Activated CD8-positive, alpha-beta T cell treated with anti-CD3 and anti-CD28 coated beads, Interleukin-2, amount 10 ng/mL, durations not matched to agents 7 days and 5 days (primary cell): ENCODE results near the gene ESYT2. TPM values are rescaled to one million over a fixed set of nuclear protein-coding genes. Genes with fewer than 3 reads are reported as not detected.
"Not testable (repeated sequence)": the region's sequence is repeated elsewhere in the genome, so short reads cannot be mapped to it uniquely, and the experiment has no call there.

ENCODE experiments used
- ATAC-seq: fragments of 150-1000 bp; cut with Tn5 transposase; one replicate; pipeline ENCODE4 v1.10.0; 2021; ENCODE audit warnings: moderate library complexity
- CTCF ChIA-PET: fragments of 350-600 bp; sonication (Branson Sonifier 250); formaldehyde crosslinking; loops from one replicate; lab custom pipeline; 2021; ENCODE audit warnings: antibody characterized with exemption; lab: Charles Lee
- POLR2A ChIA-PET: fragments of 350-600 bp; sonication (Branson Sonifier 250); formaldehyde crosslinking; loops from one replicate; lab custom pipeline; 2021; ENCODE audit warnings: antibody characterized with exemption; lab: Charles Lee
- DNase-seq: peaks from one replicate; pipeline ENCODE4 v3.0.0-alpha.2; 2020
- H3K27ac Mint-ChIP-seq: one replicate; pipeline ENCODE4 v1.8.0; 2021; ENCODE audit warnings: mild to moderate bottlenecking, mixed read lengths
- H3K27me3 Mint-ChIP-seq: one replicate; pipeline ENCODE4 v1.8.0; 2021; ENCODE audit warnings: low read depth, mixed read lengths
- H3K36me3 Mint-ChIP-seq: one replicate; pipeline ENCODE4 v1.8.0; 2021; ENCODE audit warnings: low read depth, mixed read lengths
- H3K4me1 Mint-ChIP-seq: one replicate; pipeline ENCODE4 v1.8.0; 2021; ENCODE audit warnings: low read depth, mixed read lengths
- H3K4me3 Mint-ChIP-seq: one replicate; pipeline ENCODE4 v1.8.0; 2021; ENCODE audit warnings: mild to moderate bottlenecking, mixed read lengths
- H3K9me3 Mint-ChIP-seq: one replicate; pipeline ENCODE4 v1.8.0; 2022; ENCODE audit warnings: mixed read lengths; ENCODE audit not compliant: insufficient read depth
- total RNA-seq, 2 experiments: library from RNA; stranded (reverse); gene quantifications; one replicate each; pipeline ENCODE4 v1.2.3, GENCODE V29; 2021

ESYT2 gene
- total RNA-seq, 2 experiments from 2014 or later: 85.0 to 85.9 TPM

- no peak for DNase-seq
- ChIA-PET POLR2A (interaction anchor here (1.1 kb wide), 1 partner anchor 10 kb away, joined by 4 read pairs; no protein-coding TSS in a partner anchor), CTCF (no interaction called here)
- peaks cover 5% of the 10 kb centered on the region for H3K36me3 Mint-ChIP-seq
- peaks cover 26% of the 10 kb centered on the region for H3K27me3 Mint-ChIP-seq
- no peak overlapping the region for H3K27ac Mint-ChIP-seq
- H3K4me3 Mint-ChIP-seq: no peak overlapping the region
- no peaks in the 10 kb centered on the region for H3K9me3 Mint-ChIP-seq
- ATAC-seq: no peak
- peaks cover 10% of the 10 kb centered on the region for H3K4me1 Mint-ChIP-seq
Measured at GRCh38 chr7:158716802-158717201, 112.5 kb downstream of the ESYT2 start.

DNA sequence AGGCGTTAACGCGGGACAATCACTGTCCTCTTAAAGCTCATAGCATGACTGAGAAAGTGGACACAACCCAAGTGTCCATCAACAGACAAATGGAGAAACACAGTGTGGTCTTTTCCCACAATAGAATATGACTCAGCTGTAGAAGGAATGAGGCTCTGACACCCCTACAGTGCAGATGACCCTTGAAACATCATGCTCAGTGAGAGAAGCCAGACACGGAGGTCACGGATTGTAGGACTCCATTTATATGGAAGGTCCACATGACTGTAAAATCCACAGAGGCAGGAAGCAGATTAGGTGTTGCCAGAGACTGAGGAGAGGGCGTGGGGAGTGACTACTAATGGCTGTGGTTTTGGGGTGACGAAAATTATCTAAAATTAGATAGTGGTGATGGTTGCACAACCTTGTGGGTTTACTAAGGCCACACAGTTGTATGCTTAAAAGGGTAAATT lies 118.6 kb downstream of the ESYT2 start:
- DNase-seq (peak; percentile 54), ATAC-seq (peak; percentile 51)
- H3K4me1 Mint-ChIP-seq: peaks cover 30% of the 10 kb centered on the region
- H3K9me3 Mint-ChIP-seq: no peaks in the 10 kb centered on the region
- ChIA-PET CTCF (no interaction called here), POLR2A (interaction anchor here (1.5 kb wide), 1 partner anchor 8 kb away, joined by 4 read pairs; no protein-coding TSS in a partner anchor)
- no peak overlapping the region for H3K4me3 Mint-ChIP-seq
- peak overlapping the region; percentile 11 for H3K27ac Mint-ChIP-seq
- peaks cover 23% of the 10 kb centered on the region for H3K36me3 Mint-ChIP-seq
- peaks cover 3% of the 10 kb centered on the region for H3K27me3 Mint-ChIP-seq

DNA sequence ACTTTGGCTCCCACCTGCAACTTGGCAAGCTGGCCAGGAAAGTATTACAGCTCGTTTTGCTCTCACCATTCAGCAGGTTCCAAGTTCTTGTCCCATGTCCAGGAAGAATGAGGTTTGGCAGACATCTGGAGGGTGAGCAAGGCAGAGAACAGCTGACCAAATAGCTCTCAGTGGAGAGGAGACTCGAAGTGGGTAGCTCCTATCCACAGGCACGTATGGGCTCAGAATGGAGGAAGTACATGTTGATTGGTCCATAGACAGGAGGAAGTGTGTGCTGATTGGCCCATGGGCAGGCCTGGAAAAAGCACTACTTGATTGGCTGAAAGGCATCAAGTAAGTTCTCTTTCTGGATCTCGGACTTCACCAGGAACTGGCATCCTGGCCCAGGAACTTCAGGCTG lies 121.7 kb downstream of the ESYT2 start:
- ATAC-seq (no peak), DNase-seq (no peak)
- POLR2A ChIA-PET: no interaction called here
- Mint-ChIP-seq H3K27me3 (no peaks in the 10 kb centered on the region), H3K27ac (no peak overlapping the region), H3K36me3 (peaks cover 34% of the 10 kb centered on the region), H3K4me1 (peaks cover 40% of the 10 kb centered on the region), H3K4me3 (no peak overlapping the region), H3K9me3 (no peaks in the 10 kb centered on the region)
- CTCF ChIA-PET: interaction anchor here (1.7 to 3.4 kb wide), 2 partner anchors 11 to 269 kb away, joined by 4 to 14 read pairs; no protein-coding TSS in a partner anchor

GRCh38 chr7:158706710-158707590 lies 122.4 kb downstream of the ESYT2 start:
- Mint-ChIP-seq H3K36me3 (peaks cover 36% of the 10 kb centered on the region), H3K27ac (no peak overlapping the region), H3K27me3 (no peaks in the 10 kb centered on the region), H3K9me3 (no peaks in the 10 kb centered on the region), H3K4me3 (peak overlapping the region; percentile 50), H3K4me1 (peaks cover 41% of the 10 kb centered on the region)
- ATAC-seq: no peak
- DNase-seq: no peak
- POLR2A ChIA-PET: interaction anchor here (0.8 kb wide), 1 partner anchor 10 kb away, joined by 4 read pairs; no protein-coding TSS in a partner anchor
- CTCF ChIA-PET: interaction anchor here (1.7 to 3.4 kb wide), 2 partner anchors 12 to 270 kb away, joined by 4 to 14 read pairs; no protein-coding TSS in a partner anchor

GRCh38 chr7:158706273-158706704 lies 123.0 kb downstream of the ESYT2 start:
- no peak for ATAC-seq

GRCh38 chr7:158705234-158705850 lies 124.0 kb downstream of the ESYT2 start:
- ChIA-PET CTCF (interaction anchor here (1.0 to 3.4 kb wide), 2 partner anchors 267 to 272 kb away, joined by 3 to 14 read pairs; no protein-coding TSS in a partner anchor), POLR2A (interaction anchor here (0.6 to 1.7 kb wide), 12 partner anchors 9 to 1300 kb away, joined by 3 to 9 read pairs (median 4); no protein-coding TSS in a partner anchor)
- Mint-ChIP-seq H3K27ac (peak overlapping the region; percentile 94), H3K4me1 (peaks cover 48% of the 10 kb centered on the region), H3K36me3 (peaks cover 47% of the 10 kb centered on the region), H3K9me3 (no peaks in the 10 kb centered on the region), H3K27me3 (no peaks in the 10 kb centered on the region), H3K4me3 (peak overlapping the region; percentile 83)
- ATAC-seq: no peak
- DNase-seq: no peak

More at GRCh38 chr7:158706273-158706704, 123.0 kb downstream of the ESYT2 start:
- Mint-ChIP-seq H3K27ac (peak overlapping the region; percentile 32), H3K36me3 (peaks cover 42% of the 10 kb centered on the region), H3K27me3 (no peaks in the 10 kb centered on the region), H3K9me3 (no peaks in the 10 kb centered on the region), H3K4me1 (peaks cover 46% of the 10 kb centered on the region), H3K4me3 (peak overlapping the region; percentile 50)
- POLR2A ChIA-PET: interaction anchor here (0.8 to 1.4 kb wide), 2 partner anchors 10 to 50 kb away, joined by 3 to 4 read pairs; no protein-coding TSS in a partner anchor
- CTCF ChIA-PET: interaction anchor here (1.7 to 3.4 kb wide), 2 partner anchors 13 to 271 kb away, joined by 4 to 14 read pairs; no protein-coding TSS in a partner anchor
- DNase-seq: no peak

GRCh38 chr7:158704524-158705233 lies 124.6 kb downstream of the ESYT2 start, which contains the start of gene NCAPG2:
NCAPG2 (minus strand) TSS chr7:158704804; CDS start chr7:158701899, 2,905 bp downstream.
- ChIA-PET CTCF (interaction anchor here (1.0 to 3.4 kb wide), 2 partner anchors 268 to 272 kb away, joined by 3 to 14 read pairs; no protein-coding TSS in a partner anchor), POLR2A (interaction anchor here (0.6 to 1.7 kb wide), 13 partner anchors 10 to 159 kb away, joined by 3 to 9 read pairs (median 5); no protein-coding TSS in a partner anchor)
- peaks cover 49% of the 10 kb centered on the region for H3K4me1 Mint-ChIP-seq
- ATAC-seq (peak; percentile 97), DNase-seq (peak; percentile 98)
- H3K27me3 Mint-ChIP-seq: no peaks in the 10 kb centered on the region
- peak within 1 kb of the TSS; percentile 83 for H3K4me3 Mint-ChIP-seq
- H3K27ac Mint-ChIP-seq: peak within 1 kb of the TSS; percentile 94
- H3K36me3 Mint-ChIP-seq: peaks cover 46% of the 10 kb centered on the region
- H3K9me3 Mint-ChIP-seq: no peaks in the 10 kb centered on the region

DNA sequence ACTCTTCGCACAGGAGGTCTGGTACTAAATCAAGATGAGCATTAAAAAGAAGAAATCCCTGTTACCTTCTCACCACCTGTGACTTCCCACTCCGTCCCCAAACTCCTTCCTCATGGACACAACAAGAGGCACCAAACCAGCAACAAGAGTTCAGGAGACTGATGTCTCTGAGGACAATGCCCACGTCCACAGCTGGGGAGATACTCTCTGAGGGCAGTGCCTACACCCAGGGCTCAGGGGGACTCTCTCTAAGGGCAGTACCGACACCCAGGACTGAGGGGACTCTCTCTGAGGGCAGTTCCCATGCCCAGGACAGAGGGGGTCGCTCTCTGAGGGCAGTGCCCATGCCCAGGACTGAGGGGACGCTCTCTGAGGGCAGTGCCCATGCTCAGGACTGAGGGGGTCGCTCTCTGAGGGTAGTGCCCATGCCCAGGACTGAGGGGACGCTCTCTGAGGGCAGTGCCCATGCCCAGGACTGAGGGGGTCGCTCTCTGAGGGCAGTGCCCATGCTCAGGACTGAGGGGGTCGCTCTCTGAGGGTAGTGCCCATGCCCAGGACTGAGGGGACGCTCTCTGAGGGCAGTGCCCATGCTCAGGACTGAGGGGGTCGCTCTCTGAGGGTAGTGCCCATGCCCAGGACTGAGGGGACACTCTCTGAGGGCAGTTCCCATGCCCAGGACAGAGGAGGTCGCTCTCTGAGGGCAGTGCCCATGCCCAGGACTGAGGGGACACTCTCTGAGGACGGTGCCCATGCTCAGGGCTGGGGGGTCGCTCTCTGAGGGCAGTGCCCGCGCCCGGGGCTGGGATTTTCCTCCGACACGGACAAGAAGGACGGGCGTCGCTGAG lies 125.4 kb downstream of the ESYT2 start:
- H3K27ac Mint-ChIP-seq: peak overlapping the region; percentile 94
- not testable (repeated sequence) for H3K9me3 Mint-ChIP-seq, H3K27me3 Mint-ChIP-seq, ATAC-seq, DNase-seq
- peak overlapping the region; percentile 83 for H3K4me3 Mint-ChIP-seq
- peaks cover 54% of the 10 kb centered on the region for H3K36me3 Mint-ChIP-seq
- CTCF ChIA-PET: interaction anchor here (1.0 to 3.4 kb wide), 2 partner anchors 269 to 273 kb away, joined by 3 to 14 read pairs; no protein-coding TSS in a partner anchor
- POLR2A ChIA-PET: interaction anchor here (0.6 to 1.7 kb wide), 10 partner anchors 11 to 160 kb away, joined by 3 to 9 read pairs (median 6); no protein-coding TSS in a partner anchor
- peaks cover 57% of the 10 kb centered on the region for H3K4me1 Mint-ChIP-seq

DNA sequence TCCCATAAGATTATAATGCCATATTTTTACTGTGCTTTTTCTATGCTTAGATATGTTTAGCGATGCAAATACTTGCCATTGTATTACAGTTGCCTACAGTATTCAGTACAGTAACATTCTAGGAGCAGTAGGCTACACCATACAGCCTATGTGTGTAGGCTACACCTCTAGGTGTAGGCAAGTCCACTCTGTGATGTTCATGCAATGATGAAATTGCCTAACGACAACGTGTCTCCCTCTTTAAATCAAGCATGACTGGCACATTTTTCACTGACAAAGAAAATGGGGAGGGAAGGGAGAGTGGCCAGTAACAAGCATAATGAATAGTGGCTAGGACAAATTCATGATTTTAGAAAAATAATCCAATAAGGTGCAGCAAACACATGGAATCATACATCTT lies 126.4 kb downstream of the ESYT2 start:
- H3K4me1 Mint-ChIP-seq: peaks cover 62% of the 10 kb centered on the region
- H3K27ac Mint-ChIP-seq: peak overlapping the region; percentile 86
- no peak for ATAC-seq
- ChIA-PET POLR2A (no interaction called here), CTCF (no interaction called here)
- no peak for DNase-seq
- no peaks in the 10 kb centered on the region for H3K27me3 Mint-ChIP-seq
- no peaks in the 10 kb centered on the region for H3K9me3 Mint-ChIP-seq
- H3K36me3 Mint-ChIP-seq: peaks cover 60% of the 10 kb centered on the region
- H3K4me3 Mint-ChIP-seq: peak overlapping the region; percentile 83

DNA sequence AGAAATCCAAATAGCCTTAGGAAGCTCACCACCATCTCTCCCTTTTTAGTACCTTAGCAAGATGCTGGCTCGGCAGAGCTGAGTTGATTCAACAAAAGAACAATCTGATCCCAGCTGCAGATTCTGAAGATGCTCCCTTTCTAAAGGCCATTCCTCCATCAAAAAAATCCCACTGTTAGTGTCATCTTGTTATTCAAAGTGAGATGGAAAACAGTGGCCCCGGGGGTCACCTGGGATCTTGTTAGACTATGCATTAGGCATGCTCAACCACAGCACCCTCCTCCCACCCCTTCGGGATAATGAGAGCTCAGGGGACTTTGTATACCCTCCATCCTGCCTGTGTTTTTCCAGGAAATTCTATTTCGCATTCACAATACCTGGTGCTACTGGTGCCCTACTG lies 127.1 kb downstream of the ESYT2 start:
- Mint-ChIP-seq H3K36me3 (peaks cover 57% of the 10 kb centered on the region), H3K4me1 (peaks cover 59% of the 10 kb centered on the region), H3K9me3 (no peaks in the 10 kb centered on the region), H3K4me3 (peak overlapping the region; percentile 83), H3K27me3 (no peaks in the 10 kb centered on the region), H3K27ac (no peak overlapping the region)
- ChIA-PET CTCF (interaction anchor here (2.1 kb wide), 1 partner anchor 275 kb away, joined by 9 read pairs; no protein-coding TSS in a partner anchor), POLR2A (no interaction called here)
- no peak for ATAC-seq
- DNase-seq: no peak
